Measurements from ENCODE around the gene B3GALT6. TPM values are rescaled to one million over a fixed set of nuclear protein-coding genes. Genes with fewer than 3 reads are reported as not detected.

The B3GALT6 gene
- total RNA-seq, 1 donor: 24.7 TPM

- no peak overlapping the region for H3K4me3 ChIP-seq (ENCODE audit: low read depth, low read length)
- no peak for DNase-seq (ENCODE audit: low read depth)
- no peak for TF ChIP-seq CTCF (IDR thresholded peaks at IDR 0.05; ENCODE audit: insufficient read depth, low read length)
Observed at GRCh38 chr1:1234180-1234808, 2.3 kb downstream of the B3GALT6 start.

- TF ChIP-seq CTCF (IDR thresholded peaks at IDR 0.05; ENCODE audit: insufficient read depth, low read length): no peak
- H3K4me3 ChIP-seq (ENCODE audit: low read depth, low read length): no peak overlapping the region
- no peak for DNase-seq (ENCODE audit: low read depth)
Observed at GRCh38 chr1:1235016-1235744, 3.1 kb downstream of the B3GALT6 start.

GRCh38 chr1:1236176-1236763 is 4.2 kb downstream of the B3GALT6 start:
- TF ChIP-seq CTCF (IDR thresholded peaks at IDR 0.05; ENCODE audit: insufficient read depth, low read length): no peak
- DNase-seq (ENCODE audit: low read depth): no peak

GRCh38 chr1:1236945-1237873 is 5.2 kb downstream of the B3GALT6 start:
- TF ChIP-seq CTCF (IDR thresholded peaks at IDR 0.05; ENCODE audit: insufficient read depth, low read length): no peak
- no peak overlapping the region for H3K4me3 ChIP-seq (ENCODE audit: low read depth, low read length)
- no peak for DNase-seq (ENCODE audit: low read depth)

More at GRCh38 chr1:1236176-1236763, 4.2 kb downstream of the B3GALT6 start:
- H3K4me3 ChIP-seq (ENCODE audit: low read depth, low read length): no peak overlapping the region

- no peak for DNase-seq (ENCODE audit: low read depth)
- no peak overlapping the region for H3K4me3 ChIP-seq (ENCODE audit: low read depth, low read length)
- no peak for TF ChIP-seq CTCF (IDR thresholded peaks at IDR 0.05; ENCODE audit: insufficient read depth, low read length)
Observed at GRCh38 chr1:1237874-1238701, 6.1 kb downstream of the B3GALT6 start.

Data from fibroblast of the aortic adventitia (primary cell).